Stimulated activated CD8-positive, alpha-beta memory T cell treated with anti-CD3 and anti-CD28 coated beads, Interleukin-2, amount 100 ng/mL, for 48 hours (primary cell): ENCODE data around the gene DICER1.
"Not testable (repeated sequence)": the region's sequence is repeated elsewhere in the genome, so short reads cannot be mapped to it uniquely, and the experiment has no call there.

Experiments used
- DNase-seq, 2 donors: peaks; one replicate each; pipeline ENCODE4 v3.0.0-alpha.2; 2020; ENCODE audit warnings: low read depth in 2 of 2

DICER1 gene

GRCh38 chr14:95157327-95158189 lies at the start of gene DICER1:
Gene DICER1 (minus strand): TSS chr14:95157529. CDS start chr14:95133458, 24,071 bp downstream.
- peak; percentile 91 to 93 for DNase-seq

- no peak for DNase-seq
Measured at GRCh38 chr14:95206534-95206933, 49.2 kb upstream of the DICER1 start.

- DNase-seq = no peak
Measured at GRCh38 chr14:95204705-95205104, 47.4 kb upstream of the DICER1 start.

- not testable (repeated sequence) for DNase-seq
Measured at GRCh38 chr14:95201745-95202144, 44.4 kb upstream of the DICER1 start.

GRCh38 chr14:95200404-95200803 lies 43.1 kb upstream of the DICER1 start:
- DNase-seq = no peak

GRCh38 chr14:95199298-95199983 lies 42.1 kb upstream of the DICER1 start:
- DNase-seq = no peak

GRCh38 chr14:95198320-95198719 lies 41.0 kb upstream of the DICER1 start:
- DNase-seq = no peak

- DNase-seq = no peak
Measured at GRCh38 chr14:95197551-95197950, 40.2 kb upstream of the DICER1 start.

GRCh38 chr14:95196826-95197545 lies 39.7 kb upstream of the DICER1 start:
- no peak for DNase-seq

GRCh38 chr14:95196268-95196667 lies 38.9 kb upstream of the DICER1 start:
- no peak for DNase-seq

- DNase-seq = no peak
Measured at GRCh38 chr14:95195031-95195430, 37.7 kb upstream of the DICER1 start.

GRCh38 chr14:95193081-95193480 lies 35.8 kb upstream of the DICER1 start:
- DNase-seq = no peak

- no peak for DNase-seq
Measured at GRCh38 chr14:95192311-95192710, 35.0 kb upstream of the DICER1 start.

- no peak for DNase-seq
Measured at GRCh38 chr14:95191445-95192199, 34.3 kb upstream of the DICER1 start.

- DNase-seq = no peak
Measured at GRCh38 chr14:95190857-95191256, 33.5 kb upstream of the DICER1 start.

GRCh38 chr14:95190346-95190840 lies 33.1 kb upstream of the DICER1 start:
- no peak for DNase-seq

- no peak for DNase-seq
Measured at GRCh38 chr14:95189367-95190132, 32.2 kb upstream of the DICER1 start.

- no peak for DNase-seq
Measured at GRCh38 chr14:95188380-95188779, 31.1 kb upstream of the DICER1 start.

GRCh38 chr14:95185767-95186392 lies 28.6 kb upstream of the DICER1 start:
- no peak for DNase-seq
